Stimulated activated CD4-positive, alpha-beta T cell treated with anti-CD3 and anti-CD28 coated beads, Interleukin-4, amount 100 ng/mL, for 1 hour (primary cell): ENCODE measurements around the gene SMYD3.

ENCODE experiments used
- DNase-seq: peaks from one replicate; pipeline ENCODE4 v3.0.0-alpha.2; 2020

Gene SMYD3

GRCh38 chr1:246460406-246460805, 46.7 kb downstream of the SMYD3 start:
- DNase-seq, result no peak

- DNase-seq, result no peak
Observed at GRCh38 chr1:246459221-246459620, 47.9 kb downstream of the SMYD3 start.

GRCh38 chr1:246455476-246455875, 51.6 kb downstream of the SMYD3 start:
- no peak for DNase-seq

GRCh38 chr1:246454655-246455054, 52.4 kb downstream of the SMYD3 start:
- DNase-seq, result no peak

- DNase-seq, result no peak
Observed at GRCh38 chr1:246450611-246451251, 56.3 kb downstream of the SMYD3 start.

GRCh38 chr1:246448373-246448772, 58.7 kb downstream of the SMYD3 start:
- no peak for DNase-seq

- DNase-seq, result no peak
Observed at GRCh38 chr1:246447501-246447900, 59.6 kb downstream of the SMYD3 start.

GRCh38 chr1:246445503-246445902, 61.6 kb downstream of the SMYD3 start:
- DNase-seq, result no peak

GRCh38 chr1:246444617-246445016, 62.5 kb downstream of the SMYD3 start:
- DNase-seq, result no peak

GRCh38 chr1:246437961-246438360, 69.1 kb downstream of the SMYD3 start:
- no peak for DNase-seq

GRCh38 chr1:246435421-246436041, 71.5 kb downstream of the SMYD3 start:
- no peak for DNase-seq

GRCh38 chr1:246434335-246434734, 72.7 kb downstream of the SMYD3 start:
- no peak for DNase-seq

GRCh38 chr1:246428542-246429308, 78.4 kb downstream of the SMYD3 start:
- DNase-seq, result no peak

- DNase-seq, result no peak
Observed at GRCh38 chr1:246427611-246428010, 79.5 kb downstream of the SMYD3 start.

- DNase-seq, result no peak
Observed at GRCh38 chr1:246425895-246426294, 81.2 kb downstream of the SMYD3 start.

- no peak for DNase-seq
Observed at GRCh38 chr1:246425139-246425794, 81.8 kb downstream of the SMYD3 start.

GRCh38 chr1:246420300-246420699, 86.8 kb downstream of the SMYD3 start:
- no peak for DNase-seq

- DNase-seq, result no peak
Observed at GRCh38 chr1:246418565-246419312, 88.3 kb downstream of the SMYD3 start.

- DNase-seq, result no peak
Observed at GRCh38 chr1:246417813-246418564, 89.1 kb downstream of the SMYD3 start.

- no peak for DNase-seq
Observed at GRCh38 chr1:246417152-246417812, 89.8 kb downstream of the SMYD3 start.

GRCh38 chr1:246416261-246416660, 90.8 kb downstream of the SMYD3 start:
- DNase-seq, result no peak

GRCh38 chr1:246415028-246415427, 92.1 kb downstream of the SMYD3 start:
- no peak for DNase-seq
